ENCODE data around the gene IL1RL1. TPM values are rescaled to one million over a fixed set of nuclear protein-coding genes. Genes with fewer than 3 reads are reported as not detected.

The IL1RL1 gene
- total and polyA plus RNA-seq, 2 experiments from 2014 or later: 0.35 TPM; not detected in 1

DNA sequence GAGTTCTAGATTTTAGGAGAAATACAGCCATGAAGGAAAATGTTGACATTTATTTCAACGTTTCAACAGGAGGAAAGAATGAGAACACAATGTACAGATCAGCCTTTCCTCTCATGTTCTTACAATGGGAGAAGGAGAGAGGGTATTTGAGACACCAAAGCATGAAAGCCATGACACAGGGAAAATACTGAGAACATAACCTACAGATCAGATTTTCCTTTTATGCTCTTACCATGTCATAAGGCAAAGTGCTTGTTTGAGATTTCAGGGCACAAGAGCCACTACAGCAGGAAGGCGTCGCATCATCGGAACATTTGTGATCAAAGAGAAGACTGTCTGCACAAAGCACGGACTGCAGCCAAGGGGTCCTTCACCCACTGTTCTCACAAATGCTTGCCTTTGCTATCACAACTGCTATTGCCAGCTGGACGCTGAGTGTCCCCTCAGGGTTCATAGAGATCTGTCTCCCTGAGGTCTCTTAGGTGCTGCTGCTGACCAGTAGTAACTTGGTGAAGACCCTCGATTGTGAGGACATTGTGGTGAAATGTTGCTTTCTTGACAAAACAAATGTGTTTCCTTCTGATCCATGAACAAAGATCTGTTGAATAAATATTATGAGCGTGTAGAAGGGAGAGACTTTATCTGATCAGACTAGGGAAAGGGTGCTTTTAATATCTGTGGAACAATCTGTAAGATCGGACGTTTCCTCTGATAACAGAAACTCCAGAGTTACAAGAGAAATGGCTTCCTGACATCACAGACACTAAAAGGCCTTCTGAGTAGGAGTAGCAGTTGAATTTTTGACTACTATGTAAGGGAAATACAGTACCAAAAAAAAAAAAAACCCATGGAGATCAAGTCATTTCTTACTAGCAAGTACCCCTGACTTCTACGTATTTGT lies 6.4 kb upstream of the IL1RL1 start:
- TF ChIP-seq EZH2 (IDR thresholded peaks at IDR 0.05; ENCODE audit: insufficient read depth, poor library complexity, severe bottlenecking) (no peak), EZH2phosphoT487 (IDR thresholded peaks at IDR 0.05; ENCODE audit: insufficient read depth, low read depth) (no peak)
- no peak overlapping the region for H3K27ac ChIP-seq
- no peaks in the 10 kb centered on the region for H3K9me3 ChIP-seq (ENCODE audit: low read depth)
- H3K9me2 ChIP-seq (ENCODE audit: insufficient read depth): no peaks in the 10 kb centered on the region
- H3K4me1 ChIP-seq (ENCODE audit: insufficient read depth): peaks cover 8% of the 10 kb centered on the region
- H3F3A ChIP-seq (ENCODE audit: insufficient read depth): 0 out of 2 replicates have a peak, but pooled peaks cover 6% of the 10 kb centered on the region
- no peaks in the 10 kb centered on the region for H4K20me1 ChIP-seq (ENCODE audit: insufficient read depth)
- H3K4me3 ChIP-seq: no peak overlapping the region
- in situ Hi-C loops (cut with MboI): no loop called here
- no peak for DNase-seq
- WGBS, 2 experiments (ENCODE audit: low coverage in 1 of 2, low lambda C conversion rate in 2 of 2, missing lambda C conversion rate in 2 of 2): 84% methylated on average over 11 of the region's 11 CpGs
- no peaks in the 10 kb centered on the region for H3K36me3 ChIP-seq (ENCODE audit: low read depth)
- H3K79me2 ChIP-seq (ENCODE audit: insufficient read depth): no peaks in the 10 kb centered on the region
- no peak overlapping the region for H3K9ac ChIP-seq
- H2AFZ ChIP-seq: no peak overlapping the region
- peak overlapping the region; percentile 15 for H3K4me2 ChIP-seq (ENCODE audit: unreplicated experiment)
- H3K27me3 ChIP-seq (replicated peaks; ENCODE audit: insufficient read depth): no peaks in the 10 kb centered on the region

DNA sequence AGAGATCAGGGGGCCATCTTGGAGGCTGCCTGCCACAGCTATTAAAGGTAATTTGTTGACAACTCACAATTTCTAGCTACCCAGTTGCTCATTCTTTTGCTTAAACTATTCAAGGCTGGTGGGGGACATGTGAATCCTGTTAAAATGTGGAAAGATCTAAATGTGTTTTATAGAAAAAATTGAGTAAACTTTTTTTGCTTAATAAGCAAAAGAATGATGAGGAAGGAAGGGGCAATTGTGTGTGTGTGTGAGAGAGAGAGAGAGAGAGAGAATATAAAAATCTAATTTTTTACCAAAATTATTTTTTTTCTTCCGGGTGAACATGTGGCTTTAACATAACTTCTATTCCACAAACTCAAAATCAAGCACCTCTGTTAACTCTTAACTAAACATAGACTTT lies 5.2 kb upstream of the IL1RL1 start:
- Histone ChIP-seq H3K9me2 (ENCODE audit: insufficient read depth) (no peaks in the 10 kb centered on the region), H4K20me1 (ENCODE audit: insufficient read depth) (no peaks in the 10 kb centered on the region), H3K9ac (no peak overlapping the region), H3F3A (ENCODE audit: insufficient read depth) (0 out of 2 replicates have a peak, but pooled peaks cover 6% of the 10 kb centered on the region), H3K27ac (no peak overlapping the region), H3K4me1 (ENCODE audit: insufficient read depth) (peaks cover 8% of the 10 kb centered on the region), H3K4me2 (ENCODE audit: unreplicated experiment) (no peak overlapping the region), H3K4me3 (no peak overlapping the region), H2AFZ (no peak overlapping the region), H3K9me3 (ENCODE audit: low read depth) (no peaks in the 10 kb centered on the region), H3K36me3 (ENCODE audit: low read depth) (no peaks in the 10 kb centered on the region), H3K79me2 (ENCODE audit: insufficient read depth) (no peaks in the 10 kb centered on the region), H3K27me3 (replicated peaks; ENCODE audit: insufficient read depth) (no peaks in the 10 kb centered on the region)
- no peak for TF ChIP-seq EZH2 (IDR thresholded peaks at IDR 0.05; ENCODE audit: insufficient read depth, poor library complexity, severe bottlenecking)
- TF ChIP-seq EZH2phosphoT487 (IDR thresholded peaks at IDR 0.05; ENCODE audit: insufficient read depth, low read depth): no peak
- in situ Hi-C loops (cut with MboI): no loop called here
- WGBS, 2 experiments (ENCODE audit: low coverage in 1 of 2, low lambda C conversion rate in 2 of 2, missing lambda C conversion rate in 2 of 2): 73 to 75% methylated on average over 1 of the region's 1 CpG
- no peak for DNase-seq

DNA sequence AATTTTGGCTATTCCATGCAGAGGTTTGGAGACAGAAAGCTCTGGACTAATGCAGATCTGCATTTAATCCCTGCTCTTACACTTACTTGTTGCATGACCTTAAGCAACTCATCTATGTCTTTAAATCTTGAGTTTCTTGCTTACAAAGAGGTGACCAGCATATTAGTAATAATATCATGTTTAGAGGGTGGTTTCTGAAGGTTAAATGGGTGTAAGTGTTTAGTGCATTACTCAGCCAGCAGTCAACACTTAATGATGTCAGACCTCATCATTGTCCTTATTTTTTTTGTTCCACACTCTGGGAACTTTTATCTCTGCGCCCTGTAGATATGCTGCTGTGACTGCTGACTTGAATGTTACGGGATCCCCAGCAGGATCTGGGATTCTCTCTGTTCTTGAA lies 1.7 kb downstream of the IL1RL1 start:
- Histone ChIP-seq H3K4me2 (ENCODE audit: unreplicated experiment) (peak overlapping the region; percentile 49), H3K9me3 (ENCODE audit: low read depth) (no peaks in the 10 kb centered on the region), H3K4me3 (no peak overlapping the region; the same call in 1 of the 2 replicates), H3K27ac (peak overlapping the region; percentile 41), H3K9me2 (ENCODE audit: insufficient read depth) (no peaks in the 10 kb centered on the region), H3F3A (ENCODE audit: insufficient read depth) (peaks cover 21% of the 10 kb centered on the region), H3K79me2 (ENCODE audit: insufficient read depth) (no peaks in the 10 kb centered on the region), H3K27me3 (replicated peaks; ENCODE audit: insufficient read depth) (no peaks in the 10 kb centered on the region), H3K9ac (peak overlapping the region; percentile 31; the same call in 1 of the 2 replicates), H2AFZ (no peak overlapping the region), H3K36me3 (ENCODE audit: low read depth) (no peaks in the 10 kb centered on the region), H3K4me1 (ENCODE audit: insufficient read depth) (peaks cover 24% of the 10 kb centered on the region), H4K20me1 (ENCODE audit: insufficient read depth) (no peaks in the 10 kb centered on the region)
- WGBS, 2 experiments (ENCODE audit: low coverage in 1 of 2, low lambda C conversion rate in 2 of 2, missing lambda C conversion rate in 2 of 2): 10 to 16% methylated on average over 2 of the region's 2 CpGs
- in situ Hi-C loops (cut with MboI): no loop called here
- TF ChIP-seq EZH2 (IDR thresholded peaks at IDR 0.05; ENCODE audit: insufficient read depth, poor library complexity, severe bottlenecking) (no peak), EZH2phosphoT487 (IDR thresholded peaks at IDR 0.05; ENCODE audit: insufficient read depth, low read depth) (peak; percentile 95)
- DNase-seq: peak; percentile 91

DNA sequence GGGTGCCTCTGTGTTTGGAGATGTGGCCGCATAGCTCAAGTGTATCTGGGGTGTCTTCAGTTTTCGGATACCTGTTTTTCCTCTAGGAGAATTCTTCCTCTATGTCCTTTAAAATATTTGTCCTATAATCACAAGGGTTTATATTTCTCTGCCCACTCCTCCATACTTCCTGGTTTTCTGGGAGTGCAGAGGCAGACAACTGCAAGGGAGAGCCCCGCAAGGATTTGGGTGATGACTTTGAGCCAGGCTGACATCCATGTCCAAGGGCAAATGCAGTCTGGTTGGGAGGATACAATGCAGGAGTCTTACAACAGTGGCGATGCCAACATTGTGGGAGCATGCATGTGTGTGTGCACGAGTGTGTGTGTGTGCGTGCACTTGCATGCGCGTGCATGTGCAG lies 2.1 kb downstream of the IL1RL1 start:
- TF ChIP-seq EZH2phosphoT487 (IDR thresholded peaks at IDR 0.05; ENCODE audit: insufficient read depth, low read depth) (no peak), EZH2 (IDR thresholded peaks at IDR 0.05; ENCODE audit: insufficient read depth, poor library complexity, severe bottlenecking) (no peak)
- Histone ChIP-seq H2AFZ (no peak overlapping the region), H3K4me2 (ENCODE audit: unreplicated experiment) (peak overlapping the region; percentile 47), H3K9ac (peak overlapping the region; percentile 31; the same call in 1 of the 2 replicates), H3K4me3 (no peak overlapping the region; the same call in 1 of the 2 replicates), H3K27ac (peak overlapping the region; percentile 41), H3K79me2 (ENCODE audit: insufficient read depth) (no peaks in the 10 kb centered on the region), H3K9me3 (ENCODE audit: low read depth) (no peaks in the 10 kb centered on the region), H3K27me3 (replicated peaks; ENCODE audit: insufficient read depth) (no peaks in the 10 kb centered on the region), H4K20me1 (ENCODE audit: insufficient read depth) (no peaks in the 10 kb centered on the region), H3K9me2 (ENCODE audit: insufficient read depth) (no peaks in the 10 kb centered on the region), H3K36me3 (ENCODE audit: low read depth) (no peaks in the 10 kb centered on the region), H3F3A (ENCODE audit: insufficient read depth) (peaks cover 21% of the 10 kb centered on the region), H3K4me1 (ENCODE audit: insufficient read depth) (peaks cover 24% of the 10 kb centered on the region)
- 83 to 85% methylated on average over 8 of the region's 8 CpGs for WGBS, 2 experiments (ENCODE audit: low coverage in 1 of 2, low lambda C conversion rate in 2 of 2, missing lambda C conversion rate in 2 of 2)
- in situ Hi-C loops (cut with MboI): no loop called here
- no peak for DNase-seq

Measured in GM23248 (cell line).